WTC11 (cell line): ENCODE measurements around the gene TBX20.
"Not testable (repeated sequence)": the region's sequence is repeated elsewhere in the genome, so short reads cannot be mapped to it uniquely, and the experiment has no call there.

Experiments
- CBFB ChIP-seq: sonication (generic); formaldehyde crosslinking; IDR thresholded peaks from 2 replicates; pipeline ENCODE4 v1.8.1; 2022; ENCODE audit warnings: mild to moderate bottlenecking, low read depth, missing genetic modification reagents
- ESRRA ChIP-seq: sonication (generic); formaldehyde crosslinking; IDR thresholded peaks from 2 replicates; pipeline ENCODE4 v1.8.1; 2022; ENCODE audit warnings: mild to moderate bottlenecking, missing genetic modification reagents, borderline replicate concordance
- NFYB ChIP-seq: sonication (generic); formaldehyde crosslinking; conservative IDR thresholded peaks from 2 replicates; pipeline ENCODE4 v1.8.0; 2022; ENCODE audit warnings: low read depth, missing genetic modification reagents
- SMAD3 ChIP-seq: sonication (generic); formaldehyde crosslinking; IDR thresholded peaks from 2 replicates; pipeline ENCODE4 v1.8.0; 2022; ENCODE audit warnings: missing genetic modification reagents, mild to moderate bottlenecking, borderline replicate concordance
- ZNF317 ChIP-seq: sonication (generic); formaldehyde crosslinking; IDR thresholded peaks from 2 replicates; pipeline ENCODE4 v1.8.1; 2023; ENCODE audit warnings: low read depth, mild to moderate bottlenecking, moderate library complexity, missing genetic modification reagents, borderline replicate concordance
- TF ChIP-seq, protein P1 (sequence below): sonication (generic); formaldehyde crosslinking; conservative IDR thresholded peaks from 2 replicates; pipeline ENCODE4 v1.8.1; 2022; ENCODE audit warnings: mild to moderate bottlenecking, missing genetic modification reagents
- TF ChIP-seq, protein P2 (sequence below): sonication (generic); formaldehyde crosslinking; IDR thresholded peaks from 2 replicates; pipeline ENCODE4 v1.8.1; 2022; ENCODE audit warnings: mild to moderate bottlenecking, moderate library complexity, missing genetic modification reagents
- TF ChIP-seq, protein P3 (sequence below): fragments of 200-600 bp; IDR thresholded peaks from 2 replicates; pipeline ENCODE4 v1.8.0; 2022; ENCODE audit warnings: antibody characterized with exemption
- TF ChIP-seq, protein P4 (sequence below): sonication (generic); formaldehyde crosslinking; conservative IDR thresholded peaks from 2 replicates; pipeline ENCODE4 v1.8.1; 2023; ENCODE audit warnings: mild to moderate bottlenecking, low read depth, missing genetic modification reagents, moderate library complexity
- TF ChIP-seq, protein P5 (sequence below): sonication (generic); formaldehyde crosslinking; IDR thresholded peaks from 2 replicates; pipeline ENCODE4 v1.8.1; 2022; ENCODE audit warnings: low read depth, missing genetic modification reagents, borderline replicate concordance

DNA sequence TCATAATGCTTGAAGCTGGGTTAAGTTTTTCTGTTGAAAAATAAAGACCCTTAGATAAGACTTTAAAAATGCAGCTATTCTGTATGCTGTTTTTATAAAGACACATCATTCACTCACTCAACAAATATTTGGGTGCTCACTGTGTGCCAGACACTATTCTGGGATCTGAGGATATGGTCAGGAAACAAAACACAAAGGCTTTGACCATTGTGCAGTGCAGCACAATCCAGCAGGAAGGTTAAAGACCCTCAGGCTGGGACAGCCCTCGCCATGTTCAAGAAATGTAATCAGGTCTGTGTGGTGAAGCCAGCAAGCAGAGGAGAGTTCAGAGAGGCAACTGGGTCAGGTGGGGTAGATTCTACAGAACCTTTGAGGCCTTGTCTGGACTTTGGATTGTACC lies 31.5 kb downstream of the TBX20 start:
- TF ChIP-seq ESRRA, NFYB, CBFB, SMAD3, ZNF317 (CRISPR knock-in tag): not testable (repeated sequence)
- TF ChIP-seq, protein P1, sequence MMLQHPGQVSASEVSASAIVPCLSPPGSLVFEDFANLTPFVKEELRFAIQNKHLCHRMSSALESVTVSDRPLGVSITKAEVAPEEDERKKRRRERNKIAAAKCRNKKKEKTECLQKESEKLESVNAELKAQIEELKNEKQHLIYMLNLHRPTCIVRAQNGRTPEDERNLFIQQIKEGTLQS, result not testable (repeated sequence)
- TF ChIP-seq, protein P2, sequence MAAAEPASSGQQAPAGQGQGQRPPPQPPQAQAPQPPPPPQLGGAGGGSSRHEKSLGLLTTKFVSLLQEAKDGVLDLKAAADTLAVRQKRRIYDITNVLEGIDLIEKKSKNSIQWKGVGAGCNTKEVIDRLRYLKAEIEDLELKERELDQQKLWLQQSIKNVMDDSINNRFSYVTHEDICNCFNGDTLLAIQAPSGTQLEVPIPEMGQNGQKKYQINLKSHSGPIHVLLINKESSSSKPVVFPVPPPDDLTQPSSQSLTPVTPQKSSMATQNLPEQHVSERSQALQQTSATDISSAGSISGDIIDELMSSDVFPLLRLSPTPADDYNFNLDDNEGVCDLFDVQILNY (CRISPR knock-in tag), result not testable (repeated sequence)
- TF ChIP-seq, protein P3, sequence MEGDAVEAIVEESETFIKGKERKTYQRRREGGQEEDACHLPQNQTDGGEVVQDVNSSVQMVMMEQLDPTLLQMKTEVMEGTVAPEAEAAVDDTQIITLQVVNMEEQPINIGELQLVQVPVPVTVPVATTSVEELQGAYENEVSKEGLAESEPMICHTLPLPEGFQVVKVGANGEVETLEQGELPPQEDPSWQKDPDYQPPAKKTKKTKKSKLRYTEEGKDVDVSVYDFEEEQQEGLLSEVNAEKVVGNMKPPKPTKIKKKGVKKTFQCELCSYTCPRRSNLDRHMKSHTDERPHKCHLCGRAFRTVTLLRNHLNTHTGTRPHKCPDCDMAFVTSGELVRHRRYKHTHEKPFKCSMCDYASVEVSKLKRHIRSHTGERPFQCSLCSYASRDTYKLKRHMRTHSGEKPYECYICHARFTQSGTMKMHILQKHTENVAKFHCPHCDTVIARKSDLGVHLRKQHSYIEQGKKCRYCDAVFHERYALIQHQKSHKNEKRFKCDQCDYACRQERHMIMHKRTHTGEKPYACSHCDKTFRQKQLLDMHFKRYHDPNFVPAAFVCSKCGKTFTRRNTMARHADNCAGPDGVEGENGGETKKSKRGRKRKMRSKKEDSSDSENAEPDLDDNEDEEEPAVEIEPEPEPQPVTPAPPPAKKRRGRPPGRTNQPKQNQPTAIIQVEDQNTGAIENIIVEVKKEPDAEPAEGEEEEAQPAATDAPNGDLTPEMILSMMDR, result not testable (repeated sequence)
- TF ChIP-seq, protein P4, sequence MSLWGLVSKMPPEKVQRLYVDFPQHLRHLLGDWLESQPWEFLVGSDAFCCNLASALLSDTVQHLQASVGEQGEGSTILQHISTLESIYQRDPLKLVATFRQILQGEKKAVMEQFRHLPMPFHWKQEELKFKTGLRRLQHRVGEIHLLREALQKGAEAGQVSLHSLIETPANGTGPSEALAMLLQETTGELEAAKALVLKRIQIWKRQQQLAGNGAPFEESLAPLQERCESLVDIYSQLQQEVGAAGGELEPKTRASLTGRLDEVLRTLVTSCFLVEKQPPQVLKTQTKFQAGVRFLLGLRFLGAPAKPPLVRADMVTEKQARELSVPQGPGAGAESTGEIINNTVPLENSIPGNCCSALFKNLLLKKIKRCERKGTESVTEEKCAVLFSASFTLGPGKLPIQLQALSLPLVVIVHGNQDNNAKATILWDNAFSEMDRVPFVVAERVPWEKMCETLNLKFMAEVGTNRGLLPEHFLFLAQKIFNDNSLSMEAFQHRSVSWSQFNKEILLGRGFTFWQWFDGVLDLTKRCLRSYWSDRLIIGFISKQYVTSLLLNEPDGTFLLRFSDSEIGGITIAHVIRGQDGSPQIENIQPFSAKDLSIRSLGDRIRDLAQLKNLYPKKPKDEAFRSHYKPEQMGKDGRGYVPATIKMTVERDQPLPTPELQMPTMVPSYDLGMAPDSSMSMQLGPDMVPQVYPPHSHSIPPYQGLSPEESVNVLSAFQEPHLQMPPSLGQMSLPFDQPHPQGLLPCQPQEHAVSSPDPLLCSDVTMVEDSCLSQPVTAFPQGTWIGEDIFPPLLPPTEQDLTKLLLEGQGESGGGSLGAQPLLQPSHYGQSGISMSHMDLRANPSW (CRISPR knock-in tag), result not testable (repeated sequence)
- TF ChIP-seq, protein P5, sequence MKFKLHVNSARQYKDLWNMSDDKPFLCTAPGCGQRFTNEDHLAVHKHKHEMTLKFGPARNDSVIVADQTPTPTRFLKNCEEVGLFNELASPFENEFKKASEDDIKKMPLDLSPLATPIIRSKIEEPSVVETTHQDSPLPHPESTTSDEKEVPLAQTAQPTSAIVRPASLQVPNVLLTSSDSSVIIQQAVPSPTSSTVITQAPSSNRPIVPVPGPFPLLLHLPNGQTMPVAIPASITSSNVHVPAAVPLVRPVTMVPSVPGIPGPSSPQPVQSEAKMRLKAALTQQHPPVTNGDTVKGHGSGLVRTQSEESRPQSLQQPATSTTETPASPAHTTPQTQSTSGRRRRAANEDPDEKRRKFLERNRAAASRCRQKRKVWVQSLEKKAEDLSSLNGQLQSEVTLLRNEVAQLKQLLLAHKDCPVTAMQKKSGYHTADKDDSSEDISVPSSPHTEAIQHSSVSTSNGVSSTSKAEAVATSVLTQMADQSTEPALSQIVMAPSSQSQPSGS (CRISPR knock-in tag), result not testable (repeated sequence)
